ENCODE results near the gene XKR7. TPM values are rescaled to one million over a fixed set of nuclear protein-coding genes. Genes with fewer than 3 reads are reported as not detected.
A peak's percentile ranks its signal among the peaks of the same experiment; 100 is the strongest.

The XKR7 gene
- total and polyA plus RNA-seq, 10 of the 15 experiments (the other 5 are each of a cell fraction or from before 2014, with no cell fraction given): not detected

- Histone ChIP-seq H3K9ac (ENCODE audit: control insufficient read depth, insufficient read depth, low read length) (no peak overlapping the region), H4K20me1 (ENCODE audit: control insufficient read depth, insufficient read depth) (no peaks in the 10 kb centered on the region), H3K4me1 (ENCODE audit: control insufficient read depth, insufficient read depth, low read length) (no peaks in the 10 kb centered on the region), H3K27me3 (replicated peaks in 1 of 2; ENCODE audit: control insufficient read depth in 2 of 2, insufficient read depth in 2 of 2, low read length in 1 of 2) (no peaks in the 10 kb centered on the region; a peak in 2 of 4 replicates), H3K79me2 (ENCODE audit: control insufficient read depth, insufficient read depth, low read length) (peaks cover under 1% of the 10 kb centered on the region), H3K27ac (ENCODE audit: control insufficient read depth, insufficient read depth) (no peak overlapping the region), H2AFZ (ENCODE audit: control insufficient read depth, low read depth, low read length) (no peak overlapping the region), H3K9me3 (replicated peaks; ENCODE audit: control insufficient read depth, insufficient read depth, low read length) (no peaks in the 10 kb centered on the region), H3K4me2 (ENCODE audit: control insufficient read depth, insufficient read depth) (no peak overlapping the region), H3K36me3 (ENCODE audit: control insufficient read depth in 2 of 2, insufficient read depth in 2 of 2, low read length in 1 of 2) (no peaks in the 10 kb centered on the region), H3K4me3 (no peak overlapping the region)
- no TSS peak for BruUV-seq (replicated peaks)
- WGBS (ENCODE audit: insufficient coverage, insufficient replicate concordance, low lambda C conversion rate, missing lambda C conversion rate): 27% methylated on average over 11 of the region's 11 CpGs
- POLR2A ChIA-PET: interaction anchor here (0.6 to 1.1 kb wide), 2 partner anchors 8 to 63 kb away, joined by 3 to 4 read pairs; no protein-coding TSS in a partner anchor
- RAD21 ChIA-PET (ENCODE audit: unreplicated experiment): interaction anchor here (0.7 to 11.9 kb wide), 4 partner anchors 78 to 135 kb away, joined by 4 to 248 read pairs (median 6); partner anchors contain the start of gene FOXS1
- in situ Hi-C loops (cut with MboI): no loop called here
- CTCF ChIA-PET: interaction anchor here (0.6 to 4.1 kb wide), 11 partner anchors 9 to 134 kb away, joined by 3 to 41 read pairs (median 4); no protein-coding TSS in a partner anchor
- ATAC-seq (no peak), DNase-seq (ENCODE audit: low read depth, low spot score) (no peak), FAIRE-seq (no peak)
- TF ChIP-seq CHD4 (IDR thresholded peaks at IDR 0.05): no peak
- TF ChIP-seq NR2C2 (IDR thresholded peaks at IDR 0.05; ENCODE audit: borderline replicate concordance, control insufficient read depth, insufficient read length, low read depth): peak; percentile 32
- SMC1A ChIA-PET (ENCODE audit: uncharacterized antibody, unreplicated experiment): interaction anchor here (0.6 to 1.7 kb wide), 8 partner anchors 9 to 134 kb away, joined by 3 to 8 read pairs (median 4); no protein-coding TSS in a partner anchor
- intact Hi-C loops (cut with micrococcal nuclease; ENCODE audit: unreplicated experiment): loop anchor here (10.0 kb wide), 1 partner anchor 138 kb away; no protein-coding TSS in a partner anchor
Measured at GRCh38 chr20:31956556-31957526, 11.1 kb upstream of the XKR7 start.

- WGBS (ENCODE audit: insufficient coverage, insufficient replicate concordance, low lambda C conversion rate, missing lambda C conversion rate): 0% methylated on average over 2 of the region's 2 CpGs
- BruUV-seq (replicated peaks): no TSS peak
- RAD21 ChIA-PET (ENCODE audit: unreplicated experiment): interaction anchor here (1.1 kb wide), 1 partner anchor 20 kb away, joined by 4 read pairs; no protein-coding TSS in a partner anchor
- TF ChIP-seq MAX (IDR thresholded peaks at IDR 0.05; ENCODE audit: low read depth, low read length): no peak
- TF ChIP-seq RELA (IDR thresholded peaks at IDR 0.05; ENCODE audit: borderline replicate concordance, partially characterized antibody): no peak
- TF ChIP-seq CHD4 (IDR thresholded peaks at IDR 0.05): no peak
- no peak for TF ChIP-seq SKIL (IDR thresholded peaks at IDR 0.05; ENCODE audit: low read depth, poor library complexity, severe bottlenecking)
- no peak for TF ChIP-seq SMC3 (IDR thresholded peaks at IDR 0.05; ENCODE audit: borderline replicate concordance, low read length)
- no peak for TF ChIP-seq ZNF592 (IDR thresholded peaks at IDR 0.05)
Measured at GRCh38 chr20:31962761-31963160, 5.2 kb upstream of the XKR7 start.

More at GRCh38 chr20:31962761-31963160, 5.2 kb upstream of the XKR7 start:
- Histone ChIP-seq H3K4me3 (no peak overlapping the region), H3K4me2 (ENCODE audit: control insufficient read depth, insufficient read depth) (no peak overlapping the region), H4K20me1 (ENCODE audit: control insufficient read depth, insufficient read depth) (no peaks in the 10 kb centered on the region), H3K27me3 (replicated peaks in 1 of 2; ENCODE audit: control insufficient read depth in 2 of 2, insufficient read depth in 2 of 2, low read length in 1 of 2) (peaks cover 0 to 2% of the 10 kb centered on the region in 2 experiments; a peak in 3 of 4 replicates), H3K27ac (ENCODE audit: control insufficient read depth, insufficient read depth) (no peak overlapping the region), H3K79me2 (ENCODE audit: control insufficient read depth, insufficient read depth, low read length) (no peaks in the 10 kb centered on the region), H3K4me1 (ENCODE audit: control insufficient read depth, insufficient read depth, low read length) (no peaks in the 10 kb centered on the region), H3K9me3 (replicated peaks; ENCODE audit: control insufficient read depth, insufficient read depth, low read length) (no peaks in the 10 kb centered on the region), H3K9ac (ENCODE audit: control insufficient read depth, insufficient read depth, low read length) (no peak overlapping the region), H3K36me3 (ENCODE audit: control insufficient read depth in 2 of 2, insufficient read depth in 2 of 2, low read length in 1 of 2) (no peaks in the 10 kb centered on the region), H2AFZ (ENCODE audit: control insufficient read depth, low read depth, low read length) (no peak overlapping the region)
- POLR2A ChIA-PET: no interaction called here
- in situ Hi-C loops (cut with MboI) (no loop called here), intact Hi-C loops (cut with micrococcal nuclease; ENCODE audit: unreplicated experiment) (no loop called here)
- FAIRE-seq (no peak), DNase-seq (ENCODE audit: low read depth, low spot score) (no peak), ATAC-seq (no peak)
- SMC1A ChIA-PET (ENCODE audit: uncharacterized antibody, unreplicated experiment): interaction anchor here (1.0 to 1.3 kb wide), 2 partner anchors 12 to 108 kb away, joined by 5 read pairs; no protein-coding TSS in a partner anchor
- CTCF ChIA-PET: interaction anchor here (1.2 to 2.6 kb wide), 4 partner anchors 11 to 116 kb away, joined by 6 to 10 read pairs (median 6); partner anchors contain the start of gene PDRG1

Data from GM12878 (cell line).